HG03378 (cell line): ENCODE results near the gene GDF15.
A peak's percentile ranks its signal among the peaks of the same experiment; 100 is the strongest.
"Not testable (repeated sequence)": the region's sequence is repeated elsewhere in the genome, so short reads cannot be mapped to it uniquely, and the experiment has no call there.

Source experiments
- ATAC-seq: cut with Tn5 transposase; IDR thresholded peaks from one replicate; pipeline ENCODE4 v1.9.1; 2021; ENCODE audit warnings: mild to moderate bottlenecking, moderate library complexity; ENCODE audit not compliant: unreplicated experiment

The GDF15 gene

DNA sequence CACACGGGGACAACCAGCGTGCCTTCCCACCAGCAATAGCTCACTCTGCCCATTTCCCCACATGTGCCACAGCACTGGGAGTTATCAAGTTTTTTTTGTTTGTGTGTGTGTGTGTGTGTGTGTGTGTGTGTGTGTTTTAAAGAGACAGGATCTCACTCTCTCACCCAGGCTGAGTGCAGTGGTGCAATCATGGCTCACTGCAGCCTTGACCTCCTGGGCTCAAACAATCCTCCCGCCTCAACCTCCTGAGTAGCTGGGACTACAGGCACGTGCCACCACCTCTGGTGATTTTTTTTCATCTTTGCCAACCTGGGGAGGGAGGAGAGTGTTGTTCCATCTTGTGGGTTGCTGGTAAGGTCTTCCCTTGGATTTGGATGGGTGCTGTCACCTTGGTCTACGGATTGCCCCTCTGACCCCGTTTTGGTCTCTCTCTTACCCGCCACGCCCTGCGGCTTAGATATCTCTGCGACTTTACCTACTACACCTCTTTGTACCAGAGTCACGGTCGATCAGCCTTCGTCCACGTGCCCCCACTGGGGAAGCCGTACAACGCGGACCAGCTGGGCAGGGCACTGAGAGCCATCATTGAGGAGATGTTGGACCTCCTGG is 22.9 kb upstream of the GDF15 start:
- no peak for ATAC-seq

DNA sequence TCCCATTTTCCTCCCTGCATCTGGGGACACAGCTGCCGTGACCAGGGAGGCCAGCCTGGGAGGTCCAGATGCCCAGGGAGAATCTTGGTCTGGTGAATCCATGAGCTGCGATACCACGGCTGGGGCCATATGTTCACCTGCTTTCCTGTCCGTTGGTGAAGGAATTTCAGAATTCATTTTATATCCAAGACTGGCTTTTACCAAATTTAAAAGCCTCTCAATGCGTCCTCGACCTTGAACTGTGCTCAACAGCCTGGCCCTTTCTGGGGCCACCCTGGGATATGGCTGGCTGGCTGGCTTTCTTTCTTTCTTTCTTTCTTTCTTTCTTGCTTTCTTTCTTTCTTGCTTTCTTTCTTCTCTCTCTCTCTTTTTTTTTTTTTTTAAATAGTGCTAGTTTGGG is 22.2 kb upstream of the GDF15 start:
- no peak for ATAC-seq

GRCh38 chr19:18364277-18364825 is 21.6 kb upstream of the GDF15 start:
- ATAC-seq, result not testable (repeated sequence)

- no peak for ATAC-seq
These were observed 21.0 kb upstream of the GDF15 start for GRCh38 chr19:18364826-18365528.

DNA sequence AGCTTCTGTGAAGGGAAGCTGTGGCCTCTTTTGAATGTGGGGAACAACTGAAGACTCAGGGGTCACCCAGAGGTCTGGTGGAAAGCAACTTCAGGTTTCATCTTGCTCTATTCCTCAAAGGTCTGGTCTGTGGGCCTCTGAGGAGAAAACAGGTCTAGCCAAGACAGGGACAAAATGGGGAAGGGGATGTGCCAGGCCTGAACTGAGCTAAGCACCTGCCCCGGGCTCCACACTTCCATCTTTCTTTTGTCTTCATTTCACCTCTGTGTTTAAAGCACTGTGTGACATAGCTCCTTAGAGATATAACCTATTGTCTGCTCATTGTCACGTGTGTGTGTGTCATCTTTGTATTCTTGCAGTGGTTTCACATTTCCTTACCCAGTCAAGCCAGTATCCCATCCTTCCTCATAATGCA is 19.9 kb upstream of the GDF15 start:
- no peak for ATAC-seq

DNA sequence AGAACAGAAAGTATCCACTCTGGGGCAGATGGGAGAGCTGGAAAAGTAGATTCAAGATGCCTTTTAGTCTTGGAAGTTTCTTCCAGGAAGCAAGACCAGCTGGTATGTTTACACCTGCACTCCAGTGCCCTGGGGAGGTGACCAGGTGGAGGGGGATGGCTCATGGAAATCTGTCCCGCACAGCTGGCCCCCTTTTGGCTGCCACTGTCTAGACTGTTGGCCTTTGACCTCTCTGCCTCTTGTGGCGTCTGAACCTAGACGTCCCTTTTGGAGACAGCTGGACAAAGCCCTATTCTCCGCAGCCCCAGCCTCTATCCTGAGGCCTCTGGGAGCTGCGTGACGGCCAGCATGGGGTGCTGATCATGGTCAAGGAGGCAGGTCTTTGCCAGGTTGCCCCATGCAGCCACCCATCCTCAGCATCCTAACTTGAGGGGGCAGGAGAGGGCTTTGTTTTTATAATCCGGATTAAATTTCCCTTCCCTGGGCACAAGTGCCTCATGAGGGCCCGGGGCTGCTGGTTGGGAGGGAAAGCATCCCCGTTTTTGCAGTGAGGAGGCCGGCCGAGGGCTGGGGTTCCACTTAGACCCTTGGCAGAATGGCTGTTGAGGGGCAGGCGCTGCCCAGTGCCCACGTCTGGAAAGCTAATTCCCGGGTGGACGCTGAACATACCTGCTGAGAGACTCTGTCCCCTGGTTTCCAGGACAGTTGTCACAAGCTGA is 17.3 kb upstream of the GDF15 start:
- ATAC-seq, result no peak

DNA sequence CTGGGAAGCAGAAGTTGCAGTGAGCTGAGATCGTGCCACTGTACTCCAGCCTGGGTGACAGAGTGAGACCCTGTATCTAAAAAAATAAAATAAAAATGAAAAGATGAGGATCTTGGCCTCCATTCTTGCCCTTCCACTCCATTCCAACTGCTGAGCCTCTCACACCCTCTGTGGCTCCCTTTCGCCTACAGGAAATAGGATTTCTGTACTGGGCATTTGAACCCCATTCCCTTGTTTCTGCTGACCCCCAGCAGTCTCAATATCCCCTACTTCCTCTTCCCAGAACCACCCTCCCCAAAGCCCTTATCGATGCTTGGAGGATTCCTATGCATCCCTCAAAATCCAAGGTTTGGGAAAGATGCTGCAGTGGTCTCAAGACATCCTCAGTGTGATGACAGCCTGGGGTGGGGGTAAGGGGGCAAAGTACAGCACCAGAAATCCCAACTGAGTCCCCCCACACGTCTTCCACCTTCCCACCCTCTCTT is 12.5 kb upstream of the GDF15 start:
- no peak for ATAC-seq

DNA sequence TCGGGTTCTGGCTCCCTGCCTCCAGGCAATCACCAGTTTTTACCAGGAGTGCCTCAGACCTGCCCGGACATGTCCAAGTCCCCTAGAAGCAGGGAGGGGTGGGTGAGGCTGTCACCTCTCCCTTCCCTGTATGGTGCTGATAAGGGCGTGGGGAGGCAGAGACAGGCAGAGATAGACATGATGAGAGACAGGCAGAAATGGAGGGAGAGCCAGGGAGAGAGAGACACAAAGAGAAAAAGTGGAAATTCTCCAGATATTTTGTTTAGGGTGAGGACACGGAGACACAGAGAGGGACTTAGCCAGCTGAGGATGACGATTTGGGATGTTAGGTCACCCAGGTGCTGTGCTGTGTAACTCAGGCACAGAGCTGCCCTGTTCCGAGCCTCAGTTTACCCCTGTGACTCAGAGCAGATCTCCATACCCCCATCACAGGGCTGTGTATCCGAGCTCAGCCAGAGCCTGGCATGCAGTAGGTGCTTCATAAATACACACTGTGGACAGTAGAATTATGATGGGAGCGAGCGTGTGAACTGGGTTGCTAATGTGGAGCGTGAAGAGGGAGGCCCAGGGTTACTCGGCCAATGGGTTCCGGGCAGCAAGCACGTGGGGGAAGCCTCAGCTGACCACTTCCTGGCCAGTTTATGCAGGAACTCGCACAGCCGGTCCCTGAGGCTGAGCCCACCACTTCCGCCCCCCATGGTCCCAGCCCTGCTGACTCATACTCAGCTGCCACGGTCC is 11.9 kb upstream of the GDF15 start:
- ATAC-seq, result peak; percentile 74

DNA sequence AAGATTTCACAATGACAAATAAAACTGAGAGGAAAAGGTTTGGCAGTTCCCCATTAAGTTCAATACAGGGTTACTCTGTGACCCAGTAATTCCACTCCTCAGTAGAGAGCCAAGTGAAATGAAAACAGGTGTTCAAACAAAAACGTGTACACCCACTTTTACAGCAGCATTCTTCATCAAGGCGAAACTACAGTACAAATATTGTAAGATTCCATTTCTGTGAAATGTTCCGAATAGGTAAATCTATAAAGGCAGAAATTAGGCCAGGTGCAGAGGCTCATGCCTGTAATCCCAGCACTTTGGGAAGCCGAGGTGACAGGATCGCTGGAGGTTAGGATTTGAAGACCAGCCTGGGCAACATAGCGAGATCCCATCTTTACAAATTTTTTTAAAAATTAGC is 8.9 kb upstream of the GDF15 start:
- no peak for ATAC-seq

- ATAC-seq, result no peak
These were observed 5.9 kb upstream of the GDF15 start for GRCh38 chr19:18379803-18380747.

- no peak for ATAC-seq
These were observed 5.1 kb upstream of the GDF15 start for GRCh38 chr19:18380843-18381242.

- not testable (repeated sequence) for ATAC-seq
These were observed 2.3 kb upstream of the GDF15 start for GRCh38 chr19:18383622-18384021.

- no peak for ATAC-seq
These were observed 1.2 kb upstream of the GDF15 start for GRCh38 chr19:18384775-18385174.

- no peak for ATAC-seq
These were observed 641 bp upstream of the GDF15 start for GRCh38 chr19:18385359-18385674.

- no peak for ATAC-seq
These were observed 749 bp downstream of the GDF15 start for GRCh38 chr19:18386543-18387271.

DNA sequence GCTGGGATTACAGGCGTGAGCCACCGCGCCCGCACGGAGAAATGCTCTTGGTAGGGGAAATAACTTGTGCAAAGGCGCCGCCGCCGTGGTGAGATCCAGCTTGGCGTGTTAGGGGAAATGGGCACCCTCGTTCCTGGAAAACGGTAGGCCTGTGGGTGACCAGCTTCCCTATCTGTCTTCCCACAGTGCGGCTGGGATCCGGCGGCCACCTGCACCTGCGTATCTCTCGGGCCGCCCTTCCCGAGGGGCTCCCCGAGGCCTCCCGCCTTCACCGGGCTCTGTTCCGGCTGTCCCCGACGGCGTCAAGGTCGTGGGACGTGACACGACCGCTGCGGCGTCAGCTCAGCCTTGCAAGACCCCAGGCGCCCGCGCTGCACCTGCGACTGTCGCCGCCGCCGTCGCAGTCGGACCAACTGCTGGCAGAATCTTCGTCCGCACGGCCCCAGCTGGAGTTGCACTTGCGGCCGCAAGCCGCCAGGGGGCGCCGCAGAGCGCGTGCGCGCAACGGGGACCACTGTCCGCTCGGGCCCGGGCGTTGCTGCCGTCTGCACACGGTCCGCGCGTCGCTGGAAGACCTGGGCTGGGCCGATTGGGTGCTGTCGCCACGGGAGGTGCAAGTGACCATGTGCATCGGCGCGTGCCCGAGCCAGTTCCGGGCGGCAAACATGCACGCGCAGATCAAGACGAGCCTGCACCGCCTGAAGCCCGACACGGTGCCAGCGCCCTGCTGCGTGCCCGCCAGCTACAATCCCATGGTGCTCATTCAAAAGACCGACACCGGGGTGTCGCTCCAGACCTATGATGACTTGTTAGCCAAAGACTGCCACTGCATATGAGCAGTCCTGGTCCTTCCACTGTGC is 2.4 kb downstream of the GDF15 start:
- ATAC-seq, result peak; percentile 58

DNA sequence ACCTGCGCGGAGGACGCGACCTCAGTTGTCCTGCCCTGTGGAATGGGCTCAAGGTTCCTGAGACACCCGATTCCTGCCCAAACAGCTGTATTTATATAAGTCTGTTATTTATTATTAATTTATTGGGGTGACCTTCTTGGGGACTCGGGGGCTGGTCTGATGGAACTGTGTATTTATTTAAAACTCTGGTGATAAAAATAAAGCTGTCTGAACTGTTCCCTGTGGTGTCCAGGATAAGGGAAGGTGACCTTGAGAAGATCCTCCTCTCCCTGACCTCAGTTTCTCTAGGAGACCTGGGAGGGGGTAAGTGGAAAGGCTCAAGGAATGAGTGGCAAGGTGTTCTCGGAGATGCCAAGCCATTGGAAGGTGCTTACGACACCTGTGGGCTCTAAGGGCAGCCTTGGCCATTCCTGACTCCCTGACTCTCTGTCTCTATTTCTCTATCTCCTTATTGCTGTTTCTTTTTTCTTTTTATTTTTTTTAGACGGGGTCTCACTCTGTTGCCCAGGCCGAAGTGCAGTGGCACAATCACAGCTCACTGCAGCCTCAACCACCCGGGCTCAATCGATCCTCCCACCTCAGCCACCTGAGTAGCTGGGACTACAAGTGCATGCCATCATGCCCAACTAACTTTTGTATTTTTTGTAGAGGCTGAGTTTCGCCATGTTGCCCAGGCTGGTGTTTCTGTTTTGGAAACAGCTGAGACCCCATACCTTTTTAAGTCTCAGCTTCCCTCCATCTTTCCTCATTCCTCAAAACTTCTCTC is 3.2 kb downstream of the GDF15 start:
- ATAC-seq, result no peak

DNA sequence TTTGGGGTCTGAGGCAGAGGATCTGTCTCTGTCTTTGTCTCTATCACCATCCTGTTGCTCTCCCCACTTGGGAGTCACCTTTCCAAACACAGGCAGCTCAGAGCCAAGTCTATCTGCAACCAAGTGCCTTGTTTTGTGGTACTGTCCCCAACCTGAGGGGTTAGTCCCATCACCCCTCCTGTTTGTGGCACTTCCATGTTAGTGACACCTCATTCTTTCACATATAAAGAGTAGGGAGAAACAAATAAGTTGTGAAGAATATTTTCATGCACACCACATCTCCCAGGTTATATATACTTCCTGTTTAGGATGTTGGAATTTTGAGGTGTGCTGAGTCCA is 3.7 kb downstream of the GDF15 start:
- ATAC-seq, result no peak
